Vagina (tissue), 2 donors: ENCODE results near the gene LTBP4. TPM values are rescaled to one million over a fixed set of nuclear protein-coding genes. Genes with fewer than 3 reads are reported as not detected.
A peak's percentile ranks its signal among the peaks of the same experiment; 100 is the strongest.

Source experiments
- DNase-seq, 2 donors: peaks; one replicate each; pipeline ENCODE4 v3.0.0-alpha.2; 2017; ENCODE audit errors: extremely low spot score in 2 of 2
- H3K27ac ChIP-seq: fragments of 200-600 bp; sonication (generic); one replicate; pipeline ENCODE4 v1.5.1; 2019
- H3K27me3 ChIP-seq: fragments of 200-600 bp; sonication (generic); one replicate; pipeline ENCODE4 v1.5.1; 2019
- H3K36me3 ChIP-seq, 2 donors: fragments of 200-600 bp; sonication (generic); one replicate each; pipeline ENCODE4 v1.5.1; 2017 to 2019
- H3K4me1 ChIP-seq: fragments of 200-600 bp; sonication (generic); one replicate; pipeline ENCODE4 v1.5.1; 2019
- H3K4me3 ChIP-seq, 2 donors: fragments of 200-600 bp; sonication (generic); 1 replicate in 1 of 2; 2 replicates in 1 of 2; pipeline ENCODE4 v1.5.1; 2016 to 2019
- H3K9me3 ChIP-seq: fragments of 200-600 bp; sonication (generic); one replicate; pipeline ENCODE4 v1.5.1; 2019
- CTCF ChIP-seq, 3 experiments: fragments of 450-650 bp in 2 of 3; fragments of 200-600 bp in 1 of 3; sonication (generic) in 1 of 3; IDR thresholded peaks; one replicate each; pipeline ENCODE4 v1.5.1; 2017 to 2019; ENCODE audit warnings: antibody characterized with exemption in 3 of 3, mild to moderate bottlenecking in 2 of 3, moderate library complexity in 2 of 3
- POLR2A ChIP-seq, 2 donors: fragments of 450-650 bp; IDR thresholded peaks; one replicate each; pipeline ENCODE4 v1.6.1; 2017; ENCODE audit warnings: antibody characterized with exemption in 2 of 2, mild to moderate bottlenecking in 2 of 2, moderate library complexity in 2 of 2
- POLR2AphosphoS5 ChIP-seq, 2 donors: sonication (generic); formaldehyde crosslinking; IDR thresholded peaks; one replicate each; pipeline ENCODE4 v1.9.0; 2017; ENCODE audit warnings: antibody characterized with exemption in 2 of 2, mild to moderate bottlenecking in 2 of 2, low read depth in 1 of 2; ENCODE audit not compliant: insufficient read depth in 1 of 2
- intact Hi-C: fragments of 100-400 bp; cut with DNase I; formaldehyde crosslinking; loops from one replicate; pipeline ENCODE4 v1.15.1; 2023
- total RNA-seq: library from RNA; depleted of rRNA; stranded (reverse); fragments of >200 nt; gene quantifications from one replicate; pipeline ENCODE4 v1.2.3, GENCODE V29; 2016

LTBP4 gene
- total RNA-seq: 983 TPM

GRCh38 chr19:40601134-40601974 is at the start of gene LTBP4:
TSS of gene LTBP4 (plus strand) at chr19:40601369. CDS start at chr19:40601388, 19 bp downstream.
- H3K9me3 ChIP-seq: no peaks in the 10 kb centered on the region
- peak in 1 of 2 donors; percentile 40 for TF ChIP-seq POLR2A (IDR thresholded peaks at IDR 0.05)
- no peak for TF ChIP-seq POLR2AphosphoS5 (IDR thresholded peaks at IDR 0.05; ENCODE audit: insufficient read depth in 1 of 2, low read depth in 1 of 2)
- TF ChIP-seq CTCF (IDR thresholded peaks at IDR 0.05): no peak
- peaks cover 87% of the 10 kb centered on the region for H3K4me1 ChIP-seq
- no peak for DNase-seq
- intact Hi-C loops: loop anchor here (10.0 kb wide), 1 partner anchor 167 kb away; no protein-coding TSS in a partner anchor
- H3K27ac ChIP-seq: peak within 1 kb of the TSS; percentile 97
- peak within 1 kb of the TSS; percentile 69 to 78 for H3K4me3 ChIP-seq
- H3K27me3 ChIP-seq: no peaks in the 10 kb centered on the region
- no peaks in the 10 kb centered on the region for H3K36me3 ChIP-seq

GRCh38 chr19:40552848-40553247 is 48.3 kb upstream of the LTBP4 start:
- H3K36me3 ChIP-seq: no peaks in the 10 kb centered on the region
- H3K27me3 ChIP-seq: no peaks in the 10 kb centered on the region
- H3K4me3 ChIP-seq: no peak overlapping the region
- no peak for DNase-seq
- H3K4me1 ChIP-seq: peaks cover 6% of the 10 kb centered on the region
- intact Hi-C loops: no loop called here
- H3K27ac ChIP-seq: no peak overlapping the region
- TF ChIP-seq POLR2AphosphoS5 (IDR thresholded peaks at IDR 0.05; ENCODE audit: insufficient read depth in 1 of 2, low read depth in 1 of 2) (no peak), POLR2A (IDR thresholded peaks at IDR 0.05) (no peak), CTCF (IDR thresholded peaks at IDR 0.05) (no peak)
- no peaks in the 10 kb centered on the region for H3K9me3 ChIP-seq

GRCh38 chr19:40553885-40554857 is 47.0 kb upstream of the LTBP4 start:
- intact Hi-C loops: no loop called here

GRCh38 chr19:40555978-40556689 is 45.0 kb upstream of the LTBP4 start:
- intact Hi-C loops: no loop called here
- H3K9me3 ChIP-seq: no peaks in the 10 kb centered on the region
- no peaks in the 10 kb centered on the region for H3K4me1 ChIP-seq
- no peak for DNase-seq
- no peak overlapping the region for H3K27ac ChIP-seq
- H3K27me3 ChIP-seq: no peaks in the 10 kb centered on the region
- H3K4me3 ChIP-seq: no peak overlapping the region
- TF ChIP-seq POLR2A (IDR thresholded peaks at IDR 0.05) (no peak), CTCF (IDR thresholded peaks at IDR 0.05) (no peak), POLR2AphosphoS5 (IDR thresholded peaks at IDR 0.05; ENCODE audit: insufficient read depth in 1 of 2, low read depth in 1 of 2) (no peak)
- no peaks in the 10 kb centered on the region for H3K36me3 ChIP-seq

More at GRCh38 chr19:40553885-40554857, 47.0 kb upstream of the LTBP4 start:
- Histone ChIP-seq H3K27me3 (no peaks in the 10 kb centered on the region), H3K4me1 (peaks cover 1% of the 10 kb centered on the region), H3K9me3 (no peaks in the 10 kb centered on the region), H3K36me3 (no peaks in the 10 kb centered on the region), H3K27ac (no peak overlapping the region), H3K4me3 (no peak overlapping the region)
- no peak for DNase-seq
- no peak for TF ChIP-seq POLR2A (IDR thresholded peaks at IDR 0.05)
- TF ChIP-seq POLR2AphosphoS5 (IDR thresholded peaks at IDR 0.05; ENCODE audit: insufficient read depth in 1 of 2, low read depth in 1 of 2): no peak
- TF ChIP-seq CTCF (IDR thresholded peaks at IDR 0.05): no peak
